SU-DHL-6 (cell line): ENCODE measurements around the gene ZNF860.

Source experiments
- EZH2phosphoT487 ChIP-seq: fragments of 200-600 bp; sonication (generic), shearing (Covaris generic); conservative IDR thresholded peaks from 2 replicates; pipeline ENCODE4 v1.6.1; 2018; ENCODE audit warnings: mild to moderate bottlenecking, antibody characterized with exemption, low read length, moderate library complexity, mixed read lengths
- TF ChIP-seq, protein P1 (sequence below): fragments of 200-600 bp; sonication (generic); IDR thresholded peaks from one replicate; pipeline ENCODE4 v1.5.1; 2017; ENCODE audit warnings: antibody characterized with exemption, mild to moderate bottlenecking, low read length, moderate library complexity; ENCODE audit not compliant: insufficient read depth, poor library complexity, severe bottlenecking

DNA sequence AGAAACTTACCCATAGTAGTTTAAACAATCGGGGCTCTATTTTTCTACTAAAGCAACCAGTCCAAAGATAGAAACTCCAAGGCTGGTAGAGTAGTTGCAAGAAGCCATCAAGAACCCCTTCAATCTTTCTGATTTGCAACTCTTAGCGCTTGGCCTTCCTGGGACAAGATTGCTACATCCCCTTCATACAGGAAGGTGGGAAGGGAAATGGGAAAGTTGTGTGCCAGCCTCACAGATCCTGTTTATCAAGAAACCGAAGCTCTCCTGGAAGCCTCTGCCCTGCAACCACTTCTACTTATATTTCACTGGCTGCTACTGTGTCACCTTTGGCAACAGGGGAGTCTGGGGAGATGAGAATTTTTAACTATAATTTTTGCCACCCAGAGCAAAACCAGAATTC lies 46.7 kb upstream of the ZNF860 start:
- no peak for TF ChIP-seq EZH2phosphoT487
- TF ChIP-seq, protein P1, sequence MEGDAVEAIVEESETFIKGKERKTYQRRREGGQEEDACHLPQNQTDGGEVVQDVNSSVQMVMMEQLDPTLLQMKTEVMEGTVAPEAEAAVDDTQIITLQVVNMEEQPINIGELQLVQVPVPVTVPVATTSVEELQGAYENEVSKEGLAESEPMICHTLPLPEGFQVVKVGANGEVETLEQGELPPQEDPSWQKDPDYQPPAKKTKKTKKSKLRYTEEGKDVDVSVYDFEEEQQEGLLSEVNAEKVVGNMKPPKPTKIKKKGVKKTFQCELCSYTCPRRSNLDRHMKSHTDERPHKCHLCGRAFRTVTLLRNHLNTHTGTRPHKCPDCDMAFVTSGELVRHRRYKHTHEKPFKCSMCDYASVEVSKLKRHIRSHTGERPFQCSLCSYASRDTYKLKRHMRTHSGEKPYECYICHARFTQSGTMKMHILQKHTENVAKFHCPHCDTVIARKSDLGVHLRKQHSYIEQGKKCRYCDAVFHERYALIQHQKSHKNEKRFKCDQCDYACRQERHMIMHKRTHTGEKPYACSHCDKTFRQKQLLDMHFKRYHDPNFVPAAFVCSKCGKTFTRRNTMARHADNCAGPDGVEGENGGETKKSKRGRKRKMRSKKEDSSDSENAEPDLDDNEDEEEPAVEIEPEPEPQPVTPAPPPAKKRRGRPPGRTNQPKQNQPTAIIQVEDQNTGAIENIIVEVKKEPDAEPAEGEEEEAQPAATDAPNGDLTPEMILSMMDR: no peak
